Right lobe of liver (tissue), 6 donors: ENCODE measurements around the gene GMDS. TPM values are rescaled to one million over a fixed set of nuclear protein-coding genes. Genes with fewer than 3 reads are reported as not detected.

Source experiments
- ATAC-seq, 4 donors: fragments of 200-7000 bp; cut with Tn5 transposase; one replicate each; pipeline ENCODE4 v1.9.1; 2020; ENCODE audit warnings: mild to moderate bottlenecking in 4 of 4, moderate library complexity in 4 of 4
- DNase-seq, 3 donors: peaks; one replicate each; pipeline ENCODE4 v3.0.0-alpha.2; 2020
- H3K27ac ChIP-seq, 3 donors: fragments of 200-600 bp; one replicate each; pipeline ENCODE4 v1.8.0; 2022
- H3K27me3 ChIP-seq, 2 donors: fragments of 200-600 bp; one replicate each; pipeline ENCODE4 v1.8.0; 2022
- H3K36me3 ChIP-seq, 4 donors: fragments of 200-600 bp; sonication (generic) in 1 of 4; one replicate each; pipeline versions ENCODE4 v1.5.1 to v1.8.0; 2017 to 2022; ENCODE audit warnings: control low read depth in 1 of 4
- H3K4me1 ChIP-seq, 4 donors: fragments of 200-600 bp; sonication (generic) in 1 of 4; one replicate each; pipeline versions ENCODE4 v1.5.1 to v1.8.0; 2017 to 2022; ENCODE audit warnings: control low read depth in 1 of 4
- H3K4me3 ChIP-seq, 3 donors: fragments of 200-600 bp; one replicate each; pipeline ENCODE4 v1.8.0; 2022
- H3K9me3 ChIP-seq, 4 donors: fragments of 200-600 bp; sonication (generic) in 1 of 4; one replicate each; pipeline versions ENCODE4 v1.5.1 to v1.8.0; 2017 to 2022; ENCODE audit warnings: control low read depth in 1 of 4
- POLR2A ChIP-seq: fragments of 450-650 bp; IDR thresholded peaks from one replicate; pipeline ENCODE4 v1.6.1; 2017; ENCODE audit warnings: antibody characterized with exemption, mild to moderate bottlenecking
- WGBS: methylation state at CpG from one replicate; pipeline ENCODE4 v1.1.6; 2018; ENCODE audit warnings: low coverage, low lambda C conversion rate; ENCODE audit not compliant: insufficient coverage; ENCODE audit errors: missing lambda C conversion rate; 5-methylcytosine and 5-hydroxymethylcytosine counted together
- intact Hi-C, 2 donors: fragments of 100-400 bp; cut with DNase I; formaldehyde crosslinking; loops; one replicate each; pipeline versions ENCODE4 v1.11.2 to v1.14.1; 2022
- total RNA-seq, 6 experiments: library from RNA; depleted of rRNA in 2 of 6; stranded (reverse); fragments of >200 nt in 2 of 6; fragmentation: NEBNext Ultra II Directional in 3 of 6; extraction: Animal tissue kit (Norgen Biotek cat#: 25700) in 3 of 6; gene quantifications; one replicate each; pipeline versions ENCODE4 v1.1.0 to v1.2.4, GENCODE V29; 2016 to 2023
- TF ChIP-seq, protein P1 (sequence below), 4 donors: fragments of 200-600 bp in 3 of 4; fragments of 450-650 bp in 1 of 4; IDR thresholded peaks; one replicate each; pipeline versions ENCODE4 v1.5.1 to v1.8.0; 2016 to 2022; ENCODE audit warnings: antibody characterized with exemption in 4 of 4, mild to moderate bottlenecking in 2 of 4
- donor health status: DM: no; HTN: yes; CAD: no.
- donor health status: DM: no; HTN: no; CAD: no.
- donor health status: DM: no; HTN: no; CAD: no.
- donor health status: DM: no; HTN: yes; CAD: no.
- donor health status: DM: no; HTN: yes; CAD: no.

Gene GMDS
- total RNA-seq, 6 experiments from 2014 or later = 15.9 to 34.4 (median 23.4) TPM

DNA sequence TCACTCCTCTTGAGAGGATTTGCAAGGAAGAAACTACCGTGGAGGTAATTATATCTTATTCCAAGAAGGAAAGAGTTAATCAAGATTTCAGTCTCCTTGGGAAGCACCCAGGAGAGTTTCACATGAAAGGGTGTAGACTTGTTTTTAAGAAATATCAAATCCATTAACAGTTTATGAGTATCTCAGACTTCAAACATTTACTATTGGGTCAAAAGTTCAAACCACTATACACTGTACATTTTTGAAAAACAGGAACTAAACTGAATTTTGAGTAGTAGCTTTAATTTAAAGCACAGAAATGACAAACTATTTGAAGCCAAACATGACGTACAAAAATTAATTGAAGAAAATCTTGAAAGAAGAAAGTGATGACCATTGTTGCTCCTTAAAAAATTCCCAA, 471.7 kb downstream of the GMDS start:
- no peaks in the 10 kb centered on the region for H3K9me3 ChIP-seq
- no peak overlapping the region for H3K4me3 ChIP-seq
- TF ChIP-seq, protein P1, sequence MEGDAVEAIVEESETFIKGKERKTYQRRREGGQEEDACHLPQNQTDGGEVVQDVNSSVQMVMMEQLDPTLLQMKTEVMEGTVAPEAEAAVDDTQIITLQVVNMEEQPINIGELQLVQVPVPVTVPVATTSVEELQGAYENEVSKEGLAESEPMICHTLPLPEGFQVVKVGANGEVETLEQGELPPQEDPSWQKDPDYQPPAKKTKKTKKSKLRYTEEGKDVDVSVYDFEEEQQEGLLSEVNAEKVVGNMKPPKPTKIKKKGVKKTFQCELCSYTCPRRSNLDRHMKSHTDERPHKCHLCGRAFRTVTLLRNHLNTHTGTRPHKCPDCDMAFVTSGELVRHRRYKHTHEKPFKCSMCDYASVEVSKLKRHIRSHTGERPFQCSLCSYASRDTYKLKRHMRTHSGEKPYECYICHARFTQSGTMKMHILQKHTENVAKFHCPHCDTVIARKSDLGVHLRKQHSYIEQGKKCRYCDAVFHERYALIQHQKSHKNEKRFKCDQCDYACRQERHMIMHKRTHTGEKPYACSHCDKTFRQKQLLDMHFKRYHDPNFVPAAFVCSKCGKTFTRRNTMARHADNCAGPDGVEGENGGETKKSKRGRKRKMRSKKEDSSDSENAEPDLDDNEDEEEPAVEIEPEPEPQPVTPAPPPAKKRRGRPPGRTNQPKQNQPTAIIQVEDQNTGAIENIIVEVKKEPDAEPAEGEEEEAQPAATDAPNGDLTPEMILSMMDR (IDR thresholded peaks at IDR 0.05) = no peak
- TF ChIP-seq POLR2A = no peak
- ATAC-seq (no peak), DNase-seq (no peak)
- intact Hi-C loops = no loop called here
- no peaks in the 10 kb centered on the region for H3K4me1 ChIP-seq
- 77% methylated on average over 2 of the region's 2 CpGs for WGBS
- H3K36me3 ChIP-seq = no peaks in the 10 kb centered on the region
- H3K27ac ChIP-seq = no peak overlapping the region
- H3K27me3 ChIP-seq = no peaks in the 10 kb centered on the region

DNA sequence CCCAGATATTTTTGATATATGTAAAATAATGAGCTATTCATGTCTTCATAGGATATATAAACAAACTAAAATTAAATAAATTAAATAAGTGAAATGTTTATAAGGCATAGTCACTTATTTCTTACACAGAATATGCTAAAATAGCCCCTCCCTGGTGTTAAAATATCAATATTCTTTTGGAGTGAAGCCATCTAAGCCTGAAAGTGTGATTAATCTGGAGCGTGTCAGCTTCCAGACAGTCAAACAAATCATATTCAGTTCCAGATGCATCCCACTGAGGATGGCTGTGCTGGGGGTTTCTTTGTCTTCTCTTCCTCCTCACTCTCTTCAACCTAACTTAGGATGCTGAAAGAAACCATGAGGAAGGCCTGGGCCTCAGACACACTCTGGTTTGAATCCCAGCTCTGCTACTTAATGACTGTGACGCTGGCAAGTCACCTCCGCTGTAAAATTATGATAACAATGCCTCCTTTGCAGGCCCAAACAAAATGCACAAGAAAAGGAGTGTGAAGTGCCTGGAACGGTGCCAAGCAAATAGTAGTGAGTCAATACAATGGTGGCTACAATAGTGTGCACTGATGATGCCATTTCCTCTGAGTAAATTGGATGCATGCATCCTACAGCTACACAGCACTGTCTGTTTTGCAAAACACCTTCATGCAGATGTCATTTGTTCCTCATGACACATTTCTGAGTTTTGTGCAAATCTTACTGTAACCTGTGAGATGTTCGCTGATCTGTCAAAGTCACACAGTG, 474.3 kb downstream of the GMDS start:
- H3K27me3 ChIP-seq = no peaks in the 10 kb centered on the region
- intact Hi-C loops = no loop called here
- DNase-seq (no peak), ATAC-seq (no peak)
- H3K9me3 ChIP-seq = no peaks in the 10 kb centered on the region
- H3K27ac ChIP-seq = no peak overlapping the region
- H3K4me3 ChIP-seq = no peak overlapping the region
- no peaks in the 10 kb centered on the region for H3K36me3 ChIP-seq
- H3K4me1 ChIP-seq = no peaks in the 10 kb centered on the region
- WGBS = 78% methylated on average over 5 of the region's 5 CpGs
- no peak for TF ChIP-seq POLR2A
- TF ChIP-seq, protein P1 (IDR thresholded peaks at IDR 0.05) = no peak

DNA sequence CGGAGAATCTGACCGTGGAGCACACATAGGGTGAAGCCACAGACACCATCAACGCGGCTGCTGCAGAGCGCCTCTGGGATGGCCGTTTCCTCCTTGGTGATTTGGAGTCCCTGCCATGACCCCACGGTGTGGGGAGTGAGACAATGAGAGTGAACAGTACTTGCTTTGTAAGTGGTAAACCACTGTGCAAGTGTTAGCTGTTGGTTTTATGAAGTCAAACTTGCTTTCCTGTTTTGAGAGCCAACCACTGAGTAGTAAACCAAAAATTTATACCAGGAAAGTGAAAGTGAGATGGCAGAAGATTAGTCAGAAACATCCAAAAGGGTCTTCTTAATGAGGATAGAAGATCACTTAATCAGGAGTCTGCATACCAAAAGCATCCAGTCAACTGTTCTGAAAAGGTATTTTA, 475.0 kb downstream of the GMDS start:
- Histone ChIP-seq H3K27me3 (no peaks in the 10 kb centered on the region), H3K4me3 (no peak overlapping the region), H3K27ac (no peak overlapping the region), H3K9me3 (no peaks in the 10 kb centered on the region), H3K4me1 (no peaks in the 10 kb centered on the region), H3K36me3 (no peaks in the 10 kb centered on the region)
- 100% methylated on average over 3 of the region's 7 CpGs for WGBS
- ATAC-seq (no peak), DNase-seq (no peak)
- intact Hi-C loops = no loop called here
- TF ChIP-seq POLR2A = no peak
- TF ChIP-seq, protein P1 (IDR thresholded peaks at IDR 0.05) = no peak

DNA sequence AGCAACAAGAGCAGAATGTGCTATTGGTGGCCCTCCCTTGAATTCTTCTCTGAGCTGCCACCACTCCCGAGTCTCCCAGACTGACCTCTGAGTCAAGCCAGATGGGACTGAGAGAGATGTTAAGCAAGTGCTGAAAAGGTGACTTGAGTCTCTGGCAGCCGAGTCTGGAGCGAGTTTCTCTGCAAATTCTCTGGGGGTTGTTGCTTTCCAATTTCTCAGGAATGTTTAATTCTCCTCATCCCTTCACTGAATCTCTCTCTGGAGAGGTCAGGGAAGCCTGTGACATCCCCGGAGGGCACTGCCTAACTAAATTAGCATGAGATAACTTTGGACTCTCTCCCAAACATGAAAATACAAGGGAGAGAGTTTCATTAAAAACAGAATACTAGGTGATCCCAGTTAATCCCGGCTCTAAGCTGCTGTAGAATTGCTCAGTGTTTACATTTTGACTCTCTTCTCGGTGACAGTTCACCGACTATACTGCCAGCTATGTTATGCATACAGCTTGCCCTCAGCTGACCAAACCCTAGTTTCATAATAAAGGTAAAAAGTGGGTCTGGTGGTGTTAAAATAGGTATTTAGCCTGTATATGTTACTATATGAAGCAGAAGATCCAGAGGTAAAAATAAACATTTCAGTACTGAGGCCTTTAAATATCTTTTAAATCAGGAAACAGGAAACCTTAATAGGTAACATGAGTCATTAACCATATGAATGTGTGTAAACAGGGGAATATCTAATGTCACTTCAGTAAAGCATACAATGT, 477.7 kb downstream of the GMDS start:
- H3K27me3 ChIP-seq = no peaks in the 10 kb centered on the region
- H3K36me3 ChIP-seq = no peaks in the 10 kb centered on the region
- ATAC-seq (no peak), DNase-seq (no peak)
- no peak overlapping the region for H3K27ac ChIP-seq
- no peaks in the 10 kb centered on the region for H3K9me3 ChIP-seq
- intact Hi-C loops = no loop called here
- H3K4me3 ChIP-seq = no peak overlapping the region
- TF ChIP-seq, protein P1 (IDR thresholded peaks at IDR 0.05) = no peak
- TF ChIP-seq POLR2A = no peak
- H3K4me1 ChIP-seq = no peaks in the 10 kb centered on the region
- 71% methylated on average over 7 of the region's 7 CpGs for WGBS
